Parathyroid adenoma (tissue), 2 donors: ENCODE measurements around the gene MLPH.

Experiments
- H2AFZ ChIP-seq: fragments of 300-600 bp; sonication (generic); one replicate; pipeline ENCODE4 v1.7.0; 2017; ENCODE audit warnings: antibody characterized with exemption, mild to moderate bottlenecking
- H3K27ac ChIP-seq: fragments of 300-600 bp; sonication (generic); one replicate; pipeline ENCODE4 v1.7.0; 2017
- H3K27me3 ChIP-seq: fragments of 300-600 bp; sonication (generic); one replicate; pipeline ENCODE4 v1.7.0; 2017; ENCODE audit warnings: low read length; ENCODE audit not compliant: control insufficient read depth, insufficient read depth
- H3K36me3 ChIP-seq: fragments of 300-600 bp; sonication (generic); one replicate; pipeline ENCODE4 v1.7.0; 2017; ENCODE audit warnings: low read length; ENCODE audit not compliant: control insufficient read depth, insufficient read depth
- H3K4me1 ChIP-seq: fragments of 300-600 bp; sonication (generic); one replicate; pipeline ENCODE4 v1.7.0; 2017; ENCODE audit warnings: control low read depth
- H3K4me2 ChIP-seq: fragments of 300-600 bp; sonication (generic); one replicate; pipeline ENCODE4 v1.7.0; 2017; ENCODE audit warnings: low read length
- H3K4me3 ChIP-seq: fragments of 300-600 bp; sonication (generic); one replicate; pipeline ENCODE4 v1.7.0; 2017; ENCODE audit warnings: low read depth, low read length
- H3K79me2 ChIP-seq: fragments of 300-600 bp; sonication (generic); one replicate; pipeline ENCODE4 v1.7.0; 2017; ENCODE audit warnings: control low read depth
- H3K9ac ChIP-seq: fragments of 300-600 bp; sonication (generic); one replicate; pipeline ENCODE4 v1.7.0; 2017; ENCODE audit warnings: mild to moderate bottlenecking
- H3K9me3 ChIP-seq: fragments of 300-600 bp; sonication (generic); one replicate; pipeline ENCODE4 v1.7.0; 2017; ENCODE audit warnings: low read length; ENCODE audit not compliant: control insufficient read depth
- CTCF ChIP-seq: fragments of 300-600 bp; sonication (generic); IDR thresholded peaks from one replicate; pipeline ENCODE4 v1.7.0; 2017; ENCODE audit warnings: antibody characterized with exemption, mild to moderate bottlenecking
- donor health status: primary hyperparathyroidism.

The MLPH gene

GRCh38 chr2:237530472-237531433, 43.7 kb downstream of the MLPH start:
- Histone ChIP-seq H3K4me1 (no peaks in the 10 kb centered on the region), H3K27ac (no peak overlapping the region), H3K9me3 (no peaks in the 10 kb centered on the region), H3K36me3 (no peaks in the 10 kb centered on the region), H3K4me3 (no peak overlapping the region), H3K79me2 (no peaks in the 10 kb centered on the region), H3K9ac (no peak overlapping the region), H3K4me2 (no peak overlapping the region), H2AFZ (no peak overlapping the region), H3K27me3 (no peaks in the 10 kb centered on the region)
- TF ChIP-seq CTCF: no peak

- Histone ChIP-seq H3K4me3 (no peak overlapping the region), H3K4me2 (no peak overlapping the region), H3K36me3 (no peaks in the 10 kb centered on the region), H2AFZ (no peak overlapping the region), H3K79me2 (no peaks in the 10 kb centered on the region), H3K9ac (no peak overlapping the region), H3K27ac (no peak overlapping the region), H3K9me3 (no peaks in the 10 kb centered on the region), H3K4me1 (no peaks in the 10 kb centered on the region), H3K27me3 (no peaks in the 10 kb centered on the region)
- no peak for TF ChIP-seq CTCF
Measured at GRCh38 chr2:237532160-237532559, 45.1 kb downstream of the MLPH start.

- no peaks in the 10 kb centered on the region for H3K79me2 ChIP-seq
Measured at GRCh38 chr2:237533668-237534161, 46.7 kb downstream of the MLPH start.

DNA sequence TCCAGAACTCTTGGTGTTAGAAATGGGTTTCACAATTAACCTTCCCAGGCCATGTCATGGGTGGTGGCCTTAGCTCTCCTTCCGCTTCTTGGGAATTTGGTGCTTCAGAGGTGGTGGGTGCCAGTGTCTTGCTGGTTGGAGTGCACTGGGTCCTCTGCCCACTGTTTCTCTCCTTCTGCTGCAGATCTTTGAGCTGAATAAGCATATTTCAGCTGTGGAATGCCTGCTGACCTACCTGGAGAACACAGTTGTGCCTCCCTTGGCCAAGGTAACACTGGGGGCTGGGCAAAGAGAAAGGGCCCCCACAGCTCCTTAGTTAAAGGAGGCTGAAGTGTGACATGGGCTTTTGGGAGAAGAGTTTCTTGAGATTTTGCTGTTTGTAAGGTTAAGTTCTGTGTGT, 47.3 kb downstream of the MLPH start:
- H3K27me3 ChIP-seq: no peaks in the 10 kb centered on the region
- H3K9me3 ChIP-seq: no peaks in the 10 kb centered on the region
- TF ChIP-seq CTCF: no peak
- H3K27ac ChIP-seq: no peak overlapping the region
- H3K79me2 ChIP-seq: no peaks in the 10 kb centered on the region
- no peak overlapping the region for H3K4me3 ChIP-seq
- no peak overlapping the region for H3K9ac ChIP-seq
- H3K4me2 ChIP-seq: no peak overlapping the region
- no peak overlapping the region for H2AFZ ChIP-seq
- H3K4me1 ChIP-seq: no peaks in the 10 kb centered on the region
- no peaks in the 10 kb centered on the region for H3K36me3 ChIP-seq

More at GRCh38 chr2:237533668-237534161, 46.7 kb downstream of the MLPH start:
- Histone ChIP-seq H3K27me3 (no peaks in the 10 kb centered on the region), H3K27ac (no peak overlapping the region), H2AFZ (no peak overlapping the region), H3K4me2 (no peak overlapping the region), H3K4me1 (no peaks in the 10 kb centered on the region), H3K4me3 (no peak overlapping the region), H3K9me3 (no peaks in the 10 kb centered on the region), H3K36me3 (no peaks in the 10 kb centered on the region), H3K9ac (no peak overlapping the region)
- no peak for TF ChIP-seq CTCF
